SU-DHL-6 (cell line): ENCODE results near the gene C1QTNF1.

Experiments
- H2AFZ ChIP-seq: fragments of 200-600 bp; sonication (generic); 2 replicates; pipeline ENCODE4 v1.6.1; 2014; ENCODE audit warnings: low read depth, mild to moderate bottlenecking, moderate library complexity, mixed read lengths, antibody characterized with exemption, low read length; ENCODE audit not compliant: severe bottlenecking
- H3F3A ChIP-seq: fragments of 200-600 bp; shearing (Covaris generic); 2 replicates; pipeline ENCODE4 v1.6.0; 2016; ENCODE audit warnings: antibody characterized with exemption, mild to moderate bottlenecking; ENCODE audit not compliant: insufficient read depth
- H3K27ac ChIP-seq: fragments of 200-600 bp; sonication (generic); 2 replicates; pipeline ENCODE4 v1.5.1; 2016; ENCODE audit warnings: low read depth, mild to moderate bottlenecking, low read length, moderate library complexity, mixed read lengths
- H3K27me3 ChIP-seq: fragments of 200-600 bp; sonication (generic), shearing (Covaris generic); 2 replicates; pipeline ENCODE4 v1.6.0; 2014; ENCODE audit warnings: mild to moderate bottlenecking, low read length
- H3K36me3 ChIP-seq: fragments of 200-600 bp; sonication (generic); 2 replicates; pipeline ENCODE4 v1.6.1; 2014; ENCODE audit warnings: mild to moderate bottlenecking, low read length, mixed read lengths
- H3K4me2 ChIP-seq: fragments of 300-600, 200-600 bp; shearing (Covaris generic), sonication (generic); 2 replicates; pipeline ENCODE4 v1.6.0; 2014; ENCODE audit warnings: low read length, low read depth, mild to moderate bottlenecking; ENCODE audit not compliant: poor library complexity, severe bottlenecking
- H3K4me3 ChIP-seq: fragments of 200-600 bp; sonication (generic); 2 replicates; pipeline ENCODE4 v1.5.1; 2014; ENCODE audit warnings: antibody characterized with exemption, low read length, mild to moderate bottlenecking, mixed read lengths; ENCODE audit not compliant: insufficient read depth, poor library complexity, severe bottlenecking
- H3K79me2 ChIP-seq: fragments of 200-600 bp; sonication (generic); 2 replicates; pipeline ENCODE4 v1.6.1; 2014; ENCODE audit warnings: mild to moderate bottlenecking, low read length, moderate library complexity; ENCODE audit not compliant: insufficient read depth
- H3K9ac ChIP-seq: fragments of 200-600 bp; sonication (generic); 2 replicates; pipeline ENCODE4 v1.7.0; 2014; ENCODE audit warnings: mild to moderate bottlenecking, low read length
- H3K9me2 ChIP-seq: fragments of 200-600 bp; sonication (generic); replicated peaks from 2 replicates; pipeline ENCODE4 v1.6.1; 2014; ENCODE audit warnings: low read length; ENCODE audit not compliant: insufficient read depth
- H3K9me3 ChIP-seq: fragments of 200-600 bp; sonication (generic); 2 replicates; pipeline ENCODE4 v1.6.1; 2014; ENCODE audit warnings: low read length, mixed read lengths; ENCODE audit not compliant: insufficient read depth
- H4K20me1 ChIP-seq: fragments of 200-600 bp; sonication (generic); 2 replicates; pipeline ENCODE4 v1.6.1; 2014; ENCODE audit warnings: low read depth, mild to moderate bottlenecking, antibody characterized with exemption, low read length, moderate library complexity, mixed read lengths
- CTCF ChIP-seq: fragments of 200-600 bp; sonication (generic); IDR thresholded peaks from one replicate; pipeline ENCODE4 v1.5.1; 2017; ENCODE audit warnings: antibody characterized with exemption, mild to moderate bottlenecking, low read length, moderate library complexity; ENCODE audit not compliant: insufficient read depth, poor library complexity, severe bottlenecking
- EZH2phosphoT487 ChIP-seq: fragments of 200-600 bp; sonication (generic), shearing (Covaris generic); conservative IDR thresholded peaks from 2 replicates; pipeline ENCODE4 v1.6.1; 2018; ENCODE audit warnings: mild to moderate bottlenecking, antibody characterized with exemption, low read length, moderate library complexity, mixed read lengths

The C1QTNF1 gene

GRCh38 chr17:78990349-78991016, 33.5 kb upstream of the C1QTNF1 start:
- Histone ChIP-seq H3F3A (no peaks in the 10 kb centered on the region), H3K79me2 (no peaks in the 10 kb centered on the region), H3K36me3 (no peaks in the 10 kb centered on the region; the same call in 1 of the 2 replicates), H3K9ac (no peak overlapping the region), H3K27me3 (no peaks in the 10 kb centered on the region), H3K9me2 (no peaks in the 10 kb centered on the region), H3K9me3 (no peaks in the 10 kb centered on the region), H3K27ac (no peak overlapping the region), H2AFZ (no peak overlapping the region), H3K4me2 (no peak overlapping the region), H3K4me3 (no peak overlapping the region), H4K20me1 (no peaks in the 10 kb centered on the region)
- TF ChIP-seq CTCF = no peak
- TF ChIP-seq EZH2phosphoT487 = no peak

- Histone ChIP-seq H4K20me1 (no peaks in the 10 kb centered on the region), H3K27me3 (no peaks in the 10 kb centered on the region), H3K4me2 (no peak overlapping the region), H3K9ac (no peak overlapping the region), H3K79me2 (no peaks in the 10 kb centered on the region), H2AFZ (no peak overlapping the region), H3K9me2 (no peaks in the 10 kb centered on the region), H3K9me3 (no peaks in the 10 kb centered on the region), H3K36me3 (no peaks in the 10 kb centered on the region; the same call in 1 of the 2 replicates), H3F3A (no peaks in the 10 kb centered on the region), H3K4me3 (no peak overlapping the region), H3K27ac (no peak overlapping the region)
- TF ChIP-seq EZH2phosphoT487 = no peak
- TF ChIP-seq CTCF = no peak
Observed at GRCh38 chr17:78991017-78991738, 32.8 kb upstream of the C1QTNF1 start.

- no peaks in the 10 kb centered on the region; the same call in 1 of the 2 replicates for H3K36me3 ChIP-seq
Observed at GRCh38 chr17:78991906-78992532, 31.9 kb upstream of the C1QTNF1 start.

More at GRCh38 chr17:78991906-78992532, 31.9 kb upstream of the C1QTNF1 start:
- no peak overlapping the region for H3K4me2 ChIP-seq
- no peaks in the 10 kb centered on the region for H3K9me2 ChIP-seq
- H3K9ac ChIP-seq = no peak overlapping the region
- H3F3A ChIP-seq = no peaks in the 10 kb centered on the region
- H3K4me3 ChIP-seq = no peak overlapping the region
- H4K20me1 ChIP-seq = no peaks in the 10 kb centered on the region
- TF ChIP-seq EZH2phosphoT487 (no peak), CTCF (no peak)
- no peak overlapping the region for H2AFZ ChIP-seq
- H3K79me2 ChIP-seq = no peaks in the 10 kb centered on the region
- no peak overlapping the region for H3K27ac ChIP-seq
- H3K9me3 ChIP-seq = no peaks in the 10 kb centered on the region
- H3K27me3 ChIP-seq = no peaks in the 10 kb centered on the region
